Esophagus muscularis mucosa (tissue), 4 donors: ENCODE results near the gene SPATA24. TPM values are rescaled to one million over a fixed set of nuclear protein-coding genes. Genes with fewer than 3 reads are reported as not detected.

Experiments used
- DNase-seq: peaks from one replicate; pipeline ENCODE4 v3.0.0-alpha.2; 2017; ENCODE audit errors: extremely low spot score
- H3K27ac ChIP-seq, 4 donors: fragments of 200-600 bp; sonication (generic); replicated peaks in 1 of 4; 1 replicate in 3 of 4; 2 replicates in 1 of 4; pipeline ENCODE4 v1.5.1; 2016 to 2019; ENCODE audit warnings: mild to moderate bottlenecking in 1 of 4
- H3K27me3 ChIP-seq, 4 donors: fragments of 200-600 bp; sonication (generic); one replicate each; pipeline versions ENCODE4 v1.5.1 to v1.6.0; 2016 to 2019
- H3K36me3 ChIP-seq, 4 donors: fragments of 200-600 bp; sonication (generic); one replicate each; pipeline ENCODE4 v1.5.1; 2016 to 2019
- H3K4me1 ChIP-seq, 4 donors: fragments of 200-600 bp; sonication (generic); one replicate each; pipeline ENCODE4 v1.5.1; 2016 to 2019
- H3K4me3 ChIP-seq, 4 donors: fragments of 200-600 bp; sonication (generic); 1 replicate in 2 of 4; 2 replicates in 2 of 4; pipeline ENCODE4 v1.5.1; 2016 to 2019; ENCODE audit warnings: mild to moderate bottlenecking in 4 of 4, moderate library complexity in 1 of 4
- H3K9me3 ChIP-seq, 4 donors: fragments of 200-600 bp; sonication (generic); 1 replicate in 3 of 4; 2 replicates in 1 of 4; pipeline ENCODE4 v1.5.1; 2016 to 2019
- CTCF ChIP-seq, 3 experiments: fragments of 200-600 bp in 2 of 3; fragments of 450-650 bp in 1 of 3; sonication (generic) in 2 of 3; IDR thresholded peaks; one replicate each; pipeline ENCODE4 v1.5.1; 2017 to 2019; ENCODE audit warnings: antibody characterized with exemption in 3 of 3, mild to moderate bottlenecking in 2 of 3, moderate library complexity in 1 of 3
- EP300 ChIP-seq: sonication (generic); formaldehyde crosslinking; IDR thresholded peaks from one replicate; pipeline ENCODE4 v1.6.1; 2017; ENCODE audit warnings: antibody characterized with exemption
- POLR2A ChIP-seq: fragments of 450-650 bp; IDR thresholded peaks from one replicate; pipeline ENCODE4 v1.6.1; 2017; ENCODE audit warnings: antibody characterized with exemption, moderate library complexity, mild to moderate bottlenecking, low read depth
- POLR2AphosphoS5 ChIP-seq, 2 donors: sonication (generic); formaldehyde crosslinking; IDR thresholded peaks; one replicate each; pipeline ENCODE4 v1.6.1; 2017; ENCODE audit warnings: antibody characterized with exemption in 2 of 2
- WGBS: methylation state at CpG from one replicate; pipeline ENCODE4 v1.1.5; 2018; 5-methylcytosine and 5-hydroxymethylcytosine counted together
- intact Hi-C: fragments of 100-400 bp; cut with DNase I; formaldehyde crosslinking; loops from one replicate; pipeline ENCODE4 v1.15.1; 2023
- total RNA-seq, 4 donors: library from RNA; depleted of rRNA; stranded (reverse); fragments of >200 nt; gene quantifications; one replicate each; pipeline versions ENCODE4 v1.1.0 to v1.2.1, GENCODE V29; 2016

The SPATA24 gene
- total RNA-seq, 4 donors from 2014 or later = 2.9 to 6.5 (median 4.8) TPM

GRCh38 chr5:139438707-139439012 is 34.8 kb upstream of the SPATA24 start:
- intact Hi-C loops = loop anchor here (5.0 to 10.0 kb wide), 2 partner anchors 79 to 336 kb away; no protein-coding TSS in a partner anchor
- peak overlapping the region; percentile 73 to 87 (median 80) for H3K4me3 ChIP-seq
- no peak for TF ChIP-seq POLR2AphosphoS5 (IDR thresholded peaks at IDR 0.05)
- TF ChIP-seq CTCF (IDR thresholded peaks at IDR 0.05) = no peak
- no peak for TF ChIP-seq EP300
- TF ChIP-seq POLR2A = no peak
- no peak for DNase-seq
- H3K36me3 ChIP-seq = peaks cover 9 to 33% (median 23%) of the 10 kb centered on the region in 4 donors
- WGBS = 17% methylated on average over 8 of the region's 8 CpGs
- H3K27me3 ChIP-seq = no peaks in the 10 kb centered on the region
- H3K27ac ChIP-seq = peak overlapping the region; percentile 91 to 97 (median 94)
- peaks cover 7 to 24% (median 15%) of the 10 kb centered on the region in 4 donors for H3K4me1 ChIP-seq
- H3K9me3 ChIP-seq = no peaks in the 10 kb centered on the region

- Histone ChIP-seq H3K27ac (no peak overlapping the region), H3K4me3 (no peak overlapping the region), H3K36me3 (peaks cover 9 to 59% (median 42%) of the 10 kb centered on the region in 4 donors), H3K27me3 (no peaks in the 10 kb centered on the region), H3K4me1 (peaks cover 7 to 17% (median 15%) of the 10 kb centered on the region in 4 donors), H3K9me3 (no peaks in the 10 kb centered on the region)
- WGBS = 91% methylated on average over 3 of the region's 3 CpGs
- no peak for DNase-seq
- no peak for TF ChIP-seq EP300
- no peak for TF ChIP-seq CTCF (IDR thresholded peaks at IDR 0.05)
- TF ChIP-seq POLR2A = no peak
- TF ChIP-seq POLR2AphosphoS5 (IDR thresholded peaks at IDR 0.05) = no peak
- intact Hi-C loops = loop anchor here (5.0 to 10.0 kb wide), 2 partner anchors 82 to 339 kb away; no protein-coding TSS in a partner anchor
These were observed 31.8 kb upstream of the SPATA24 start for GRCh38 chr5:139435676-139436075.

- no peak for DNase-seq
- no peak overlapping the region for H3K4me3 ChIP-seq
These were observed 27.8 kb upstream of the SPATA24 start for GRCh38 chr5:139431706-139432105.

GRCh38 chr5:139430015-139430414 is 26.1 kb upstream of the SPATA24 start:
- WGBS = 80% methylated on average over 2 of the region's 2 CpGs
- H3K4me1 ChIP-seq = no peaks in the 10 kb centered on the region
- TF ChIP-seq POLR2AphosphoS5 (IDR thresholded peaks at IDR 0.05) = no peak
- no peak for TF ChIP-seq EP300
- TF ChIP-seq POLR2A = no peak
- TF ChIP-seq CTCF (IDR thresholded peaks at IDR 0.05) = no peak
- intact Hi-C loops = loop anchor here (10.0 kb wide), 1 partner anchor 345 kb away; no protein-coding TSS in a partner anchor
- no peak for DNase-seq
- no peaks in the 10 kb centered on the region for H3K9me3 ChIP-seq
- no peaks in the 10 kb centered on the region for H3K27me3 ChIP-seq
- H3K4me3 ChIP-seq = no peak overlapping the region
- peaks cover 4 to 91% (median 60%) of the 10 kb centered on the region in 4 donors for H3K36me3 ChIP-seq
- H3K27ac ChIP-seq = no peak overlapping the region

More at GRCh38 chr5:139431706-139432105, 27.8 kb upstream of the SPATA24 start:
- WGBS = 97% methylated on average over 1 of the region's 1 CpG
- Histone ChIP-seq H3K36me3 (peaks cover 9 to 88% (median 51%) of the 10 kb centered on the region in 4 donors), H3K27ac (no peak overlapping the region), H3K27me3 (no peaks in the 10 kb centered on the region), H3K9me3 (no peaks in the 10 kb centered on the region), H3K4me1 (no peaks in the 10 kb centered on the region)
- TF ChIP-seq POLR2AphosphoS5 (IDR thresholded peaks at IDR 0.05) = no peak
- no peak for TF ChIP-seq CTCF (IDR thresholded peaks at IDR 0.05)
- TF ChIP-seq POLR2A = no peak
- TF ChIP-seq EP300 = no peak
- intact Hi-C loops = loop anchor here (10.0 kb wide), 1 partner anchor 343 kb away; no protein-coding TSS in a partner anchor
